HG03135 (cell line): ENCODE measurements around the gene ZNF689.
"Not testable (repeated sequence)": the region's sequence is repeated elsewhere in the genome, so short reads cannot be mapped to it uniquely, and the experiment has no call there.

ENCODE experiments used
- ATAC-seq: cut with Tn5 transposase; IDR thresholded peaks from one replicate; pipeline ENCODE4 v1.9.1; 2021; ENCODE audit warnings: mild to moderate bottlenecking, moderate library complexity; ENCODE audit not compliant: unreplicated experiment

Gene ZNF689

GRCh38 chr16:30637139-30637538, 26.9 kb upstream of the ZNF689 start:
- ATAC-seq, result not testable (repeated sequence)

- ATAC-seq, result no peak
These were observed 26.4 kb upstream of the ZNF689 start for GRCh38 chr16:30636599-30636998.

GRCh38 chr16:30633526-30633925, 23.3 kb upstream of the ZNF689 start:
- ATAC-seq, result no peak

- not testable (repeated sequence) for ATAC-seq
These were observed 22.3 kb upstream of the ZNF689 start for GRCh38 chr16:30632454-30632853.

GRCh38 chr16:30628628-30629540, 18.7 kb upstream of the ZNF689 start:
- ATAC-seq, result peak; percentile 53

- no peak for ATAC-seq
These were observed 16.0 kb upstream of the ZNF689 start for GRCh38 chr16:30626236-30626635.

GRCh38 chr16:30623536-30624283, 13.5 kb upstream of the ZNF689 start:
- ATAC-seq, result no peak

GRCh38 chr16:30622455-30623032, 12.4 kb upstream of the ZNF689 start:
- no peak for ATAC-seq

GRCh38 chr16:30621765-30622164, 11.6 kb upstream of the ZNF689 start:
- ATAC-seq, result no peak

GRCh38 chr16:30620169-30620568, 10.0 kb upstream of the ZNF689 start:
- no peak for ATAC-seq

- no peak for ATAC-seq
These were observed 9.4 kb upstream of the ZNF689 start for GRCh38 chr16:30619638-30620037.

GRCh38 chr16:30619202-30619601, 9.0 kb upstream of the ZNF689 start:
- ATAC-seq, result no peak

GRCh38 chr16:30615358-30616091, 5.3 kb upstream of the ZNF689 start:
- ATAC-seq, result no peak

- peak; percentile 41 for ATAC-seq
These were observed 925 bp downstream of the ZNF689 start for GRCh38 chr16:30609002-30609925.

GRCh38 chr16:30606004-30606403, 4.2 kb downstream of the ZNF689 start:
- no peak for ATAC-seq

GRCh38 chr16:30605158-30605557, 5.0 kb downstream of the ZNF689 start:
- ATAC-seq, result no peak

- no peak for ATAC-seq
These were observed 5.8 kb downstream of the ZNF689 start for GRCh38 chr16:30604316-30604947.

GRCh38 chr16:30603945-30604315, 6.3 kb downstream of the ZNF689 start:
- no peak for ATAC-seq

- ATAC-seq, result no peak
These were observed 7.4 kb downstream of the ZNF689 start for GRCh38 chr16:30602616-30603277.
